GM19438 (cell line): Measurements from ENCODE around the gene NCKAP5.
A peak's percentile ranks its signal among the peaks of the same experiment; 100 is the strongest.

ENCODE experiments used
- ATAC-seq: cut with Tn5 transposase; IDR thresholded peaks from one replicate; pipeline ENCODE4 v1.9.1; 2021; ENCODE audit warnings: low read depth; ENCODE audit not compliant: unreplicated experiment

Gene NCKAP5

DNA sequence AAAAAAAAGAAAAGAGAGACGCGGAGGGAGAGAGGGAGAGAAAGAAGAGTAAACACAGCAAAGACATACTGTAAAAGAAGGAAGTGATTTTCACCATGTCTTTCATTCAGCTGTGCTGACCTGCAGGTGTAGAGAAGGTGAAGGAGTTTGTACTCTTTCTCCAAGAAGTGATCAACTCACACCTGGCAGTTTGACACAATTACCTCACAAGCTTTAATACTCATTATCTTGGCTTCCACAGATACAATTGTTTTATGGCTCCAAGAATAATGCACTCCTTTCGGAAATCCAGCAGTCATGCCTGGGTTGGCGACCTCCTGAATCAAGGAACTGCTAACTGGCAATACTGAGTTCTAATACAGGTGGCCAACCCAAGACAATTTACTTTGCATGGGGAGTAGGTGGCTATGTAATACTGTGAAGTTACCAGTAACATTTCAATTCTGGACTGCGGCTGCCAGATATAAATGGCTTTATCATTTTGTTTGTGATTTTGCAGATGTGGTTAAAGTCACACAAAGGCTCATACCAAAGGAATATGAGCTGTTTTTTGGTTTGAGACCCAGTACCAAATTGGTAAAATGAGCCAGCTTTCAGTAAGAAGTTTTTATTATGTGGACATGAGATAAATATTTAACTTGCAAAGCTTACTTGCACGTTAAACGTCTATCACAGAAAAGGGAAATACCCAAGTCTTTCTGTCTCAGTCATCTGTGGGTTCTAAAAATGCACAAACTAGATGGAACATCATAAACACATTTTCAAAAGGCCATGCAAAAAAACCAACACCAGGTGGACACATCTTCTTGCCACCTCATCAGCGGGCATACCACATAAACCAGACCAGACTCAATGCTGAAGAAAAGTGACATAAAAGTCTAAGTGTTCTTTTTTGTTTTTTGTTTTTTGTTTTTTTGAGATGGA, 69.3 kb downstream of the NCKAP5 start:
- peak; percentile 44 for ATAC-seq

GRCh38 chr2:133497951-133498565, 70.2 kb downstream of the NCKAP5 start:
- no peak for ATAC-seq

- no peak for ATAC-seq
These were observed 70.9 kb downstream of the NCKAP5 start for GRCh38 chr2:133497270-133497893.

- ATAC-seq = no peak
These were observed 71.6 kb downstream of the NCKAP5 start for GRCh38 chr2:133496501-133497269.

DNA sequence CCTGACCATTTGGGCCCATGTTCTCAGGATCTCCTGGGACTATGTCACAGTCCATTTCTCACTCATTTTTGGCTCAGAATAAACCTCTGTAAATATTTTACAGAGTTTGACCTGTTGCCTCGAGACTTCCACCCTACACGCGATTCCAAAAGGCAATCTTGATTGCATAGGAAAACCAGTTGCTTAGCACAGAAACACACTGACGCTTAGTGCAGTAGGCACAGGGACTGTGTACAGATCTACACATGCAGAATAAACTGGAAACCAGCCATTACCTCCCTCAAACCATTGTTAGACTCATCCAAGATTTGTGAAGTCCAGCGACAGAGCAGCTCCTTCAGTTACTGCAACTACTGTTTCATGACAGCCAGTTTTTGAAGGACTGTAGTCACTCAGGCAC, 73.0 kb downstream of the NCKAP5 start:
- ATAC-seq = no peak

GRCh38 chr2:133492719-133493380, 75.4 kb downstream of the NCKAP5 start:
- ATAC-seq = no peak

- ATAC-seq = no peak
These were observed 77.8 kb downstream of the NCKAP5 start for GRCh38 chr2:133490411-133490980.

DNA sequence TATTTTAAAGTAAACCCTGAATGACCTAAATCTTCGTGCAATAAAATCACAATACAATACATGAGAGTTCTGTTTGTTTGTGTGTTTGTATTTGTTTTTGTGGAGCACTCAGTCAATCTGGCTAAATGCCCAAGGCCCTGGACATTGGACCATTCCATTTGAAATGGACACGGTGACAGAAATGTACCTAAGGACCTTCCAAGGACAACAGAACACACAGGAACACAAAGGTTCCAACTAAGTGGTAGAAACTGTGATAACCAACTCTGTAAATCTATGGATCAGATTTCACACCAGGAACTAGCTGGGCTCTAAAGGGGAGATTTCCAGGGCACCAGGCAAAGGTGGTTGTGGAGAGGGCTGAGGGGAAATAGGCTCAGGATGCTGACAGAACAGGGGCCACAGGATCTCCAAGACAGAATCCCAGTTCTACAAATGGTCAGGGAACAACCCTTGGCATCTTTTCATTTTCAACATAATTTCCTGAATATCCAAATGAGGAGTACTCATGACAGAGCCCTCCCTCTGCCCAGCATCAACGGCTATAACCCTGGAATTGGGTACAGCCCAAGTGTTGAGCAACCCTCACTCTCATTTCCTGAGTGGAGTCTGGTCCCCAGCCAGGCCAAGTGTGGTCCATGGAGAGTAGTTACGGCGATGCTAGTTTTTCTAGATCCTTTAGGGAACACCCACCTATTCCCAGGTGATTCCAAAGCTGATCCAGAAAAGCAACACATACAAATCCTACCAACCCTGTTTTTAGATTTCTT, 78.4 kb downstream of the NCKAP5 start:
- no peak for ATAC-seq

DNA sequence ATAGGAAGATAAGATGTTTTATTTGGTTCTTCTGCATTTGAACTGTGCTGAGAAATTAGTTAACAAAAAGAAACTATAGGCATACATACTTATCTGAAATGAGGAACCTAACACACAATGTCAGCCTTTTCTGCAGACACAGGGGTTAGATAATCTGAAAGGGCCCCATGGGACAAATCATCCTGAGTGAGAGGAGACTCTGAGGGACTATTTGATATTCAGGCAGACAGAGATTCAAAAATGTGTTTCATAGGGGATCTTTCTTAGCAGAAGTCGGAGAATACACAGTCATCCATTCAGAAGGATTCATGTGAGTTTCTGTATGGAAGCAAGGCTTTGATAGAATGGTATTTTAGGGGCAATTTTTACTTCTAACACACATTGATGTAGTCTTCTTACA, 79.1 kb downstream of the NCKAP5 start:
- no peak for ATAC-seq

DNA sequence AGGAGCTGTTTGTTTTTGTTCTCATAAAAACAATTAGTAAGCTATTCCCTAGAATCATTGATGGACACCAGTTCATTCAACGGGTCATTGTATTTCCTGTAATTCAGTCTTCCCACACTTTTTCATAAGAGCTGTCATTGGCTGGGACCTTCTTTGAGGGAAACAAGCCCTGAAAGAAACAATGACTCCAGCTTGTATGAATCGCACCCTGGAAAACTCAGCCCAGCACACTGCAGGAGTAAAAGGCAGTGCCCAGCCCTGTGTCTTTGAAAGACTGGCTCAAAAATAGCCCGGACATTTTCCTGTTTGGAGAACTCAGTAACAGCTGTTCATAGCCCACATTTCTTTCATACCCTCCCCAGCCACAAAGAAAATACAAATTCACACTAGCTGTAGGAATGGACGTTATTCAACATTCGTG, 81.5 kb downstream of the NCKAP5 start:
- no peak for ATAC-seq

GRCh38 chr2:133485868-133486267, 82.4 kb downstream of the NCKAP5 start:
- ATAC-seq = no peak

DNA sequence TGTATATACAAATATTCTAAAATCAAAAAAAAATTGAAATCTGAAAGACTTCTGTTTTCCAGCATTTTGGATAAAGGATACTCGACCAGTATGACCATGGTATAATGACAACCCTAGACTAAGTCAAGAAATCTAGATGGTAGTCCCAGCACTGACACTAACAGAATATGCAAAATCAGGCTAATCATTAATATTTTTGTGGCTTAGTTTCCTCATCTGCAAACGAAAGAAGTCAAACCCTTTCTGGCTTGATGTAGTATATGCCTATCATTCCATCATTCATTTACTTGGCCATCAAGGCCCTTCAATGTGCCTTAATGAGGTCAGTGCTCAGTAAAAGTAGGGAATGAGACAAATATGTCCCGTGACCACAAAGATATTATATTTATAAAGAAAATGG, 83.5 kb downstream of the NCKAP5 start:
- no peak for ATAC-seq

DNA sequence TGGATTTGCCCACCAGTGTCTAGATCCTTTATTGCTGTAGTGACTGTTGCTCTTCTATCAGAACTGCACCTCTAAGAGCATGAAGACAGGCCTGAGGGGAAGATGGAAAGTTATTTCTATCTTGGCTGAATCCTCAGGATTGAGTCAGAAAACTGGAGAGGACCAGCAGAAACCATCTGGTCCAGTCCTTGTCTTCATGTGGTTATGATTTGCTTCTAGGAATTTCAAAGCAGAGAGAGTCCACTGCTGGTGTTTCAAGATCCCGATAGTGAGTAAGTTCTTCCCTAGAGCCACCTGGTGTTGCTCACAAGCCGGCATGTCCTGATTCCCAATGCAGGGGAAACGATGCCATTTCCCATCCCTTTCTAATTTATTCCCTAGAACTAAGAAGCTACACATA, 84.2 kb downstream of the NCKAP5 start:
- no peak for ATAC-seq

GRCh38 chr2:133483181-133483580, 85.1 kb downstream of the NCKAP5 start:
- ATAC-seq = no peak

DNA sequence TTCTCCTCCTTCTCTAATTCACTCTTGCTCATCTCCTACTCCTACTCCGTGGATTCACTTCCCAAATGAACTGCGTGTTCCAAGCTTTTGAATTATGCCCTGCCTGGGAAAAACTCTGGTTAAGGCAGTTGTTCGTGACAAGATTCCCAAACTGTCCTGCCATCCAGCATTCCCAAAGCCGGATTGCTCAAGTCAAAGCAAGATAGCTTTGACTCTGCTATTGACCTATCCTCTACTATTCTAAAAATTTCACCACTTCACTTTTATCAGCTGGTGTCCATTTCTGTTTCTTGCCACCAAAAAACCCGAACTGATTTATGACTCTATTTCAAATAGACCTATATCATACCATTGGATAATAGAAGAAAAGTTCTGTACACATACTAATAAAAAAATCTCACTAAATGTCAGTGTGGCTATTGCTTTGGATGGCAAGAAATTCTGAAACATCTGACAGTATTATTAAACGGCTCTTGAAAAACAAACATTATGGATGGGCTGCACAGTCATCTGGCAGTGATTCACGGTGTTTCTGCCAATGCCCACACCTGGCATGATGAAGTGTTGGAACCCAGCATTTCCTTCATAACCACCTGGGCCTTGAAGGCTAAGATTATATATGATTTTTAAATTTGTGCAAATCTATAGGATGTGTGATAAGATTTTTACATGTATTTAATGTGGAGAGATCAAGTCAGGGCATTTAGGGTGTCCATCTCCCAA, 87.4 kb downstream of the NCKAP5 start:
- ATAC-seq = no peak

DNA sequence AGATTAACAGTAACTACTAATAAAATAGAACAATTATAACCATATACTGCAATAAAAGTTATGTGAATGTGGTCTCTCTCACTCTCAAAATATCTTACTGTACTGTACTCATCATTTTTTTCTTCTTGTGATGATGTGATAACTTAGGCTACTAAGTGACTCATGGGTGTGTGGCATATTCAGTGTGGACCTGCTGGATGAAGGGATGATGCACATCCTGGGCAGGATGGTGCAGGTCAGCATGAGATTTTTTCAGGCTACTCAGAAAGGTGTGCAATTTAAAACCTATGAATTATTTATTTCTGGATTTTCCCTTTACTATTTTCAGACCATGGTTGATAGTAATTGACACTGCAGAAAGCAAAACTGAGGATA, 90.7 kb downstream of the NCKAP5 start:
- ATAC-seq = no peak

- ATAC-seq = no peak
These were observed 91.2 kb downstream of the NCKAP5 start for GRCh38 chr2:133476931-133477615.

GRCh38 chr2:133476286-133476685, 92.0 kb downstream of the NCKAP5 start:
- ATAC-seq = no peak
